Endothelial cell of umbilical vein (primary cell): ENCODE results near the gene HOXD10. TPM values are rescaled to one million over a fixed set of nuclear protein-coding genes. Genes with fewer than 3 reads are reported as not detected.

Experiments
- BruUV-seq: library from RNA; stranded (reverse); fragments of 400-500 nt; replicated peaks from 2 replicates; lab custom pipeline; 2021; lab: Mats Ljungman, UMichigan
- CTCF ChIA-PET: fragments of 300-600, 350-600 bp; sonication (Branson Sonifier 250); formaldehyde crosslinking; loops from one replicate; lab custom pipeline; 2021; ENCODE audit warnings: antibody characterized with exemption, inconsistent platforms; lab: Charles Lee
- POLR2A ChIA-PET: fragments of 300-600, 350-600 bp; sonication (Branson Sonifier 250); formaldehyde crosslinking; loops from one replicate; lab custom pipeline; 2021; ENCODE audit warnings: antibody characterized with exemption, inconsistent platforms; lab: Charles Lee
- DNase-seq: peaks from one replicate; pipeline ENCODE4 v3.0.0-alpha.2; 2011; ENCODE audit warnings: low read depth, low spot score
- FAIRE-seq: peaks from 2 replicates; lab custom pipeline; 2011; peaks lifted over from hg19 to GRCh38; lab: Jason Lieb, UNC
- H2AFZ ChIP-seq: 2 replicates; pipeline ENCODE4 v1.6.0; 2012; ENCODE audit warnings: low read depth, low read length, control low read depth, inconsistent platforms
- H3K27ac ChIP-seq: 2 replicates; pipeline ENCODE4 v1.5.1; 2011; ENCODE audit warnings: low read depth, mild to moderate bottlenecking, control low read depth, low read length, moderate library complexity; ENCODE audit not compliant: insufficient read depth
- H3K27me3 ChIP-seq, 2 experiments: 2 replicates each; pipeline versions ENCODE4 v1.6.0 to v1.6.1; 2011; ENCODE audit warnings: low read length in 2 of 2, mixed read lengths in 1 of 2; ENCODE audit not compliant: control insufficient read depth in 2 of 2, insufficient read depth in 2 of 2
- H3K36me3 ChIP-seq, 2 experiments: 2 replicates in 1 of 2; 3 replicates in 1 of 2; pipeline ENCODE4 v1.5.1; 2011; ENCODE audit warnings: low read length in 2 of 2, mild to moderate bottlenecking in 1 of 2, moderate library complexity in 1 of 2; ENCODE audit not compliant: control insufficient read depth in 2 of 2, insufficient read depth in 2 of 2; ENCODE audit errors: extremely low read depth in 1 of 2
- H3K4me1 ChIP-seq: 3 replicates; pipeline ENCODE4 v1.5.1; 2011; ENCODE audit warnings: mild to moderate bottlenecking, low read length; ENCODE audit not compliant: control insufficient read depth, insufficient read depth; ENCODE audit errors: extremely low read depth
- H3K4me2 ChIP-seq: 2 replicates; pipeline ENCODE4 v1.6.1; 2011; ENCODE audit warnings: low read length, control low read depth, mixed read lengths; ENCODE audit not compliant: insufficient read depth
- H3K4me3 ChIP-seq, 3 experiments: fragments of 200-600 bp in 1 of 3; sonication (generic), shearing (Covaris generic) in 1 of 3; replicated peaks in 1 of 3; 2 replicates each; pipeline ENCODE4 v1.5.1; 2011 to 2016; ENCODE audit warnings: control low read depth in 3 of 3, low read length in 3 of 3, mild to moderate bottlenecking in 2 of 3, inconsistent platforms in 1 of 3, low read depth in 1 of 3, moderate library complexity in 1 of 3; ENCODE audit not compliant: insufficient read depth in 1 of 3
- H3K79me2 ChIP-seq: 2 replicates; pipeline ENCODE4 v1.6.0; 2012; ENCODE audit warnings: low read length, inconsistent platforms; ENCODE audit not compliant: control insufficient read depth, insufficient read depth
- H3K9ac ChIP-seq: replicated peaks from 2 replicates; pipeline ENCODE3; 2011; ENCODE audit warnings: low read length, control low read depth; ENCODE audit not compliant: insufficient read depth; ENCODE audit errors: extremely low read depth
- H3K9me1 ChIP-seq: replicated peaks from 3 replicates; pipeline ENCODE4 v1.6.0; 2011; ENCODE audit warnings: mild to moderate bottlenecking, low read length; ENCODE audit not compliant: control insufficient read depth, insufficient read depth; ENCODE audit errors: extremely low read depth
- H3K9me3 ChIP-seq: replicated peaks from 2 replicates; pipeline ENCODE4 v1.5.1; 2012; ENCODE audit warnings: low read length, inconsistent platforms; ENCODE audit not compliant: control insufficient read depth, insufficient read depth
- H4K20me1 ChIP-seq: replicated peaks from 2 replicates; pipeline ENCODE3; 2011; ENCODE audit warnings: mild to moderate bottlenecking, low read length; ENCODE audit not compliant: control insufficient read depth, insufficient read depth; ENCODE audit errors: extremely low read depth
- EZH2 ChIP-seq: IDR thresholded peaks from 2 replicates; pipeline ENCODE4 v1.6.1; 2012; ENCODE audit warnings: borderline replicate concordance, low read depth, mild to moderate bottlenecking, moderate library complexity, low read length, inconsistent platforms; ENCODE audit not compliant: severe bottlenecking
- FOS ChIP-seq: IDR thresholded peaks from 2 replicates; pipeline ENCODE4 v1.6.1; 2011; ENCODE audit warnings: mild to moderate bottlenecking, low read length, moderate library complexity, borderline replicate concordance; ENCODE audit not compliant: insufficient read depth
- GATA2 ChIP-seq: IDR thresholded peaks from 2 replicates; pipeline ENCODE4 v1.7.0; 2011; ENCODE audit warnings: low read depth, mild to moderate bottlenecking, moderate library complexity, mixed read lengths, low read length; ENCODE audit not compliant: insufficient read length, insufficient read depth
- JUN ChIP-seq: IDR thresholded peaks from 2 replicates; pipeline ENCODE4 v1.6.1; 2011; ENCODE audit warnings: borderline replicate concordance, low read depth; ENCODE audit not compliant: insufficient read length, insufficient read depth
- MYC ChIP-seq: IDR thresholded peaks from one replicate; pipeline ENCODE4 v1.6.1; 2011; ENCODE audit warnings: mild to moderate bottlenecking, low read depth, low read length
- POLR2A ChIP-seq: IDR thresholded peaks from 2 replicates; pipeline ENCODE4 v1.6.1; 2012; ENCODE audit warnings: low read depth, mild to moderate bottlenecking, control low read depth, low read length
- POLR2AphosphoS5 ChIP-seq: IDR thresholded peaks from 2 replicates; pipeline ENCODE4 v1.6.1; 2012; ENCODE audit warnings: low read depth, mild to moderate bottlenecking, control low read depth, low read length, moderate library complexity; ENCODE audit not compliant: insufficient read depth
- dilution Hi-C: fragments of 300-500 bp; cut with MboI; formaldehyde crosslinking; loops from one replicate; pipeline ENCODE4 v1.15.0; 2019; ENCODE audit warnings: low sequenced_read_pairs; ENCODE audit not compliant: extremely low pct_ligation_motif_present
- intact Hi-C: fragments of 100-400 bp; cut with micrococcal nuclease; formaldehyde crosslinking; loops from one replicate; pipeline ENCODE4 v1.10.0; 2022
- polyA plus RNA-seq, 4 experiments: library from polyadenylated mRNA; depleted of rRNA in 3 of 4; stranded (reverse) in 3 of 4; unstranded in 1 of 4; fragments of >200 nt; gene quantifications; 2 replicates each; pipeline versions ENCODE4 v1.2.1 to v1.2.3, GENCODE V29; 2011 to 2012; ENCODE audit warnings: missing spikeins in 1 of 4
- total RNA-seq: library from RNA; stranded (reverse); gene quantifications from 2 replicates; pipeline ENCODE4 v1.2.3, GENCODE V29; 2021
- TF ChIP-seq, protein P1 (sequence below): IDR thresholded peaks from 2 replicates; pipeline ENCODE4 v1.6.1; 2011; ENCODE audit not compliant: insufficient read depth, insufficient read length
- TF ChIP-seq, protein P2 (sequence below), 2 donors: IDR thresholded peaks; 1 replicate in 1 of 2; 2 replicates in 1 of 2; pipeline ENCODE4 v1.5.1; 2011; ENCODE audit warnings: low read length in 2 of 2, mild to moderate bottlenecking in 2 of 2, moderate library complexity in 2 of 2, control low read depth in 1 of 2, inconsistent platforms in 1 of 2, low read depth in 1 of 2; ENCODE audit not compliant: insufficient read depth in 1 of 2; ENCODE audit errors: extremely low read depth in 1 of 2

HOXD10 gene
- total and polyA plus RNA-seq, 2 donors (not counting 3 experiments of a cell fraction or from before 2014, with no cell fraction given) = not detected

DNA sequence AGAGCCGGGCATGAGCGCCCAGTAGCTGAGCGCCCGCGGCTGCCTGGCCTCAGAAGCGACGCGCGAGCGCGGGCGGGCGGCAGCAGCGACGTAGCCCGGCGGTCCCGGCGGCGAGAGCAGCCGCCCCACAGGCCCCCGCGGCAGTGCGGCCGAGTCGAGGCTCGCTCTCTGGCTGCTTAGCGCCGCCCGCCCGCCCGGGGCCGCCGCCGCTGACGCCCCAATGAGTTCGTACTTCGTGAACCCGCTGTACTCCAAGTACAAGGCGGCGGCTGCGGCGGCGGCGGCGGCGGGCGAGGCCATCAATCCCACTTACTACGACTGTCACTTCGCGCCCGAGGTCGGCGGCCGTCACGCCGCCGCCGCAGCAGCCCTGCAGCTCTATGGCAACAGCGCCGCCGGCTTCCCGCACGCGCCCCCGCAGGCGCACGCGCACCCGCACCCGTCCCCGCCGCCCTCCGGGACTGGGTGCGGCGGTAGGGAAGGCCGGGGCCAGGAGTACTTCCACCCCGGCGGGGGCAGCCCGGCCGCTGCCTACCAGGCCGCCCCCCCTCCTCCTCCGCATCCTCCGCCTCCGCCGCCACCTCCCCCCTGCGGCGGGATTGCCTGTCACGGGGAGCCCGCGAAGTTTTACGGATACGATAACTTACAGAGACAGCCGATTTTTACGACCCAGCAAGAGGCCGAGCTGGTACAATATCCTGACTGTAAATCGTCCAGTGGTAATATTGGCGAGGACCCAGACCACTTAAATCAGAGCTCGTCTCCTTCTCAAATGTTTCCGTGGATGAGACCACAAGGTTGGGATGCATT, 13.8 kb downstream of the HOXD10 start:
- H3K36me3 ChIP-seq = no peaks in the 10 kb centered on the region
- peak overlapping the region; percentile 90 for H3K9ac ChIP-seq
- BruUV-seq = no TSS peak
- intact Hi-C loops = loop anchor here (2.0 kb wide), 1 partner anchor 1082 kb away; the partner anchor contains the start of gene HNRNPA3
- peak overlapping the region; percentile 80 for H2AFZ ChIP-seq
- FAIRE-seq (peak; percentile 52), DNase-seq (peak; percentile 82)
- TF ChIP-seq EZH2 (no peak), FOS (peak; percentile 13), POLR2A (peak; percentile 61), GATA2 (no peak), JUN (no peak), POLR2AphosphoS5 (peak; percentile 63), MYC (no peak)
- TF ChIP-seq, protein P1, sequence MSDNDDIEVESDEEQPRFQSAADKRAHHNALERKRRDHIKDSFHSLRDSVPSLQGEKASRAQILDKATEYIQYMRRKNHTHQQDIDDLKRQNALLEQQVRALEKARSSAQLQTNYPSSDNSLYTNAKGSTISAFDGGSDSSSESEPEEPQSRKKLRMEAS = no peak
- TF ChIP-seq, protein P2, sequence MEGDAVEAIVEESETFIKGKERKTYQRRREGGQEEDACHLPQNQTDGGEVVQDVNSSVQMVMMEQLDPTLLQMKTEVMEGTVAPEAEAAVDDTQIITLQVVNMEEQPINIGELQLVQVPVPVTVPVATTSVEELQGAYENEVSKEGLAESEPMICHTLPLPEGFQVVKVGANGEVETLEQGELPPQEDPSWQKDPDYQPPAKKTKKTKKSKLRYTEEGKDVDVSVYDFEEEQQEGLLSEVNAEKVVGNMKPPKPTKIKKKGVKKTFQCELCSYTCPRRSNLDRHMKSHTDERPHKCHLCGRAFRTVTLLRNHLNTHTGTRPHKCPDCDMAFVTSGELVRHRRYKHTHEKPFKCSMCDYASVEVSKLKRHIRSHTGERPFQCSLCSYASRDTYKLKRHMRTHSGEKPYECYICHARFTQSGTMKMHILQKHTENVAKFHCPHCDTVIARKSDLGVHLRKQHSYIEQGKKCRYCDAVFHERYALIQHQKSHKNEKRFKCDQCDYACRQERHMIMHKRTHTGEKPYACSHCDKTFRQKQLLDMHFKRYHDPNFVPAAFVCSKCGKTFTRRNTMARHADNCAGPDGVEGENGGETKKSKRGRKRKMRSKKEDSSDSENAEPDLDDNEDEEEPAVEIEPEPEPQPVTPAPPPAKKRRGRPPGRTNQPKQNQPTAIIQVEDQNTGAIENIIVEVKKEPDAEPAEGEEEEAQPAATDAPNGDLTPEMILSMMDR (IDR thresholded peaks at IDR 0.05; ENCODE audit: extremely low read depth in 1 of 2, insufficient read depth in 1 of 2, low read depth in 1 of 2, low read length in 2 of 2) = no peak
- peaks cover 46% of the 10 kb centered on the region for H3K4me1 ChIP-seq
- H3K79me2 ChIP-seq = peaks cover 18% of the 10 kb centered on the region
- no peaks in the 10 kb centered on the region for H4K20me1 ChIP-seq
- peak overlapping the region; percentile 67 for H3K27ac ChIP-seq
- CTCF ChIA-PET = interaction anchor here (0.6 to 10.1 kb wide), 12 partner anchors 8 to 1034 kb away, joined by 3 to 458 read pairs (median 5); partner anchors contain the start of gene HOXD9
- dilution Hi-C loops = loop anchor here (25.0 kb wide), 1 partner anchor 507 kb away; no protein-coding TSS in a partner anchor
- POLR2A ChIA-PET = interaction anchor here (1.9 to 2.0 kb wide), 2 partner anchors 424 to 507 kb away, joined by 5 to 11 read pairs; no protein-coding TSS in a partner anchor
- H3K4me2 ChIP-seq = peak overlapping the region; percentile 99
- H3K9me1 ChIP-seq = no peaks in the 10 kb centered on the region
- no peaks in the 10 kb centered on the region for H3K9me3 ChIP-seq
- H3K27me3 ChIP-seq = no peaks in the 10 kb centered on the region
- peak overlapping the region; percentile 43 to 93 (median 88) for H3K4me3 ChIP-seq
